ENCODE measurements around the gene PHOX2A. TPM values are rescaled to one million over a fixed set of nuclear protein-coding genes. Genes with fewer than 3 reads are reported as not detected.

PHOX2A gene
- total and polyA plus RNA-seq, 2 donors (not counting 1 experiment from before 2014, with no cell fraction given) = not detected

- H3K9ac ChIP-seq (ENCODE audit: insufficient read depth, low read length) = no peak overlapping the region
- H3K79me2 ChIP-seq (ENCODE audit: control insufficient read depth, insufficient read depth, low read length) = no peaks in the 10 kb centered on the region
- H3K36me3 ChIP-seq (ENCODE audit: control insufficient read depth, insufficient read depth, low read length) = no peaks in the 10 kb centered on the region
- no peak overlapping the region for H3K4me2 ChIP-seq (ENCODE audit: extremely low read depth, insufficient read depth, low read length)
- no peaks in the 10 kb centered on the region for H3K9me3 ChIP-seq (ENCODE audit: control insufficient read depth, insufficient read depth, low read depth, low read length)
- H4K20me1 ChIP-seq (ENCODE audit: control insufficient read depth, extremely low read depth, insufficient read depth, low read length) = no peaks in the 10 kb centered on the region
- H2AFZ ChIP-seq (ENCODE audit: low read length) = no peak overlapping the region
- peaks cover 38% of the 10 kb centered on the region for H3K27me3 ChIP-seq (ENCODE audit: control insufficient read depth, insufficient read depth, low read length)
- TF ChIP-seq EZH2 (IDR thresholded peaks at IDR 0.05; ENCODE audit: low read length, missing control alignments) (no peak), CTCF (conservative IDR thresholded peaks at IDR 0.05 in 1 of 2, IDR thresholded peaks at IDR 0.05 in 1 of 2; ENCODE audit: low read depth in 1 of 2, low read length in 2 of 2) (no peak)
- H3K27ac ChIP-seq (ENCODE audit: insufficient read depth, low read length) = no peak overlapping the region
- DNase-seq (ENCODE audit: low read depth in 2 of 2) = no peak
- no peaks in the 10 kb centered on the region for H3K4me1 ChIP-seq (ENCODE audit: control insufficient read depth, extremely low read depth, insufficient read depth, low read length)
- H3K4me3 ChIP-seq (replicated peaks in 1 of 4; ENCODE audit: control extremely low read depth in 1 of 4, insufficient read depth in 1 of 4, low read depth in 3 of 4, low read length in 4 of 4) = no peak overlapping the region
These were observed 9.4 kb upstream of the PHOX2A start for GRCh38 chr11:72253392-72253791.

GRCh38 chr11:72251614-72252013, 7.6 kb upstream of the PHOX2A start:
- Histone ChIP-seq H2AFZ (ENCODE audit: low read length) (no peak overlapping the region), H4K20me1 (ENCODE audit: control insufficient read depth, extremely low read depth, insufficient read depth, low read length) (no peaks in the 10 kb centered on the region), H3K4me2 (ENCODE audit: extremely low read depth, insufficient read depth, low read length) (no peak overlapping the region), H3K27me3 (ENCODE audit: control insufficient read depth, insufficient read depth, low read length) (peaks cover 53% of the 10 kb centered on the region), H3K4me3 (replicated peaks in 1 of 4; ENCODE audit: control extremely low read depth in 1 of 4, insufficient read depth in 1 of 4, low read depth in 3 of 4, low read length in 4 of 4) (no peak overlapping the region), H3K9me3 (ENCODE audit: control insufficient read depth, insufficient read depth, low read depth, low read length) (no peaks in the 10 kb centered on the region), H3K79me2 (ENCODE audit: control insufficient read depth, insufficient read depth, low read length) (no peaks in the 10 kb centered on the region), H3K4me1 (ENCODE audit: control insufficient read depth, extremely low read depth, insufficient read depth, low read length) (no peaks in the 10 kb centered on the region), H3K36me3 (ENCODE audit: control insufficient read depth, insufficient read depth, low read length) (no peaks in the 10 kb centered on the region), H3K9ac (ENCODE audit: insufficient read depth, low read length) (no peak overlapping the region), H3K27ac (ENCODE audit: insufficient read depth, low read length) (no peak overlapping the region)
- TF ChIP-seq CTCF (conservative IDR thresholded peaks at IDR 0.05 in 1 of 2, IDR thresholded peaks at IDR 0.05 in 1 of 2; ENCODE audit: low read depth in 1 of 2, low read length in 2 of 2) (no peak), EZH2 (IDR thresholded peaks at IDR 0.05; ENCODE audit: low read length, missing control alignments) (no peak)
- DNase-seq (ENCODE audit: low read depth in 2 of 2) = no peak

- no peak overlapping the region for H2AFZ ChIP-seq (ENCODE audit: low read length)
- H3K27me3 ChIP-seq (ENCODE audit: control insufficient read depth, insufficient read depth, low read length) = peaks cover 55% of the 10 kb centered on the region
- no peaks in the 10 kb centered on the region for H3K79me2 ChIP-seq (ENCODE audit: control insufficient read depth, insufficient read depth, low read length)
- H4K20me1 ChIP-seq (ENCODE audit: control insufficient read depth, extremely low read depth, insufficient read depth, low read length) = no peaks in the 10 kb centered on the region
- no peaks in the 10 kb centered on the region for H3K9me3 ChIP-seq (ENCODE audit: control insufficient read depth, insufficient read depth, low read depth, low read length)
- no peak overlapping the region for H3K4me3 ChIP-seq (replicated peaks in 1 of 4; ENCODE audit: control extremely low read depth in 1 of 4, insufficient read depth in 1 of 4, low read depth in 3 of 4, low read length in 4 of 4)
- no peak overlapping the region for H3K4me2 ChIP-seq (ENCODE audit: extremely low read depth, insufficient read depth, low read length)
- no peaks in the 10 kb centered on the region for H3K4me1 ChIP-seq (ENCODE audit: control insufficient read depth, extremely low read depth, insufficient read depth, low read length)
- no peak overlapping the region for H3K9ac ChIP-seq (ENCODE audit: insufficient read depth, low read length)
- H3K27ac ChIP-seq (ENCODE audit: insufficient read depth, low read length) = no peak overlapping the region
- no peak for TF ChIP-seq CTCF (conservative IDR thresholded peaks at IDR 0.05 in 1 of 2, IDR thresholded peaks at IDR 0.05 in 1 of 2; ENCODE audit: low read depth in 1 of 2, low read length in 2 of 2)
- H3K36me3 ChIP-seq (ENCODE audit: control insufficient read depth, insufficient read depth, low read length) = no peaks in the 10 kb centered on the region
- no peak for DNase-seq (ENCODE audit: low read depth in 2 of 2)
These were observed 6.9 kb upstream of the PHOX2A start for GRCh38 chr11:72250661-72251464.
